Stimulated activated CD4-positive, alpha-beta T cell treated with anti-CD3 and anti-CD28 coated beads, Interleukin-12 subunit alpha, Interleukin-12 subunit beta, amount 100 ng/mL, for 24 hours (primary cell): ENCODE results near the gene C1QTNF8.

ENCODE experiments used
- DNase-seq, 2 experiments: peaks; one replicate each; pipeline ENCODE4 v3.0.0-alpha.2; 2020; ENCODE audit warnings: low read depth in 2 of 2

The C1QTNF8 gene

DNA sequence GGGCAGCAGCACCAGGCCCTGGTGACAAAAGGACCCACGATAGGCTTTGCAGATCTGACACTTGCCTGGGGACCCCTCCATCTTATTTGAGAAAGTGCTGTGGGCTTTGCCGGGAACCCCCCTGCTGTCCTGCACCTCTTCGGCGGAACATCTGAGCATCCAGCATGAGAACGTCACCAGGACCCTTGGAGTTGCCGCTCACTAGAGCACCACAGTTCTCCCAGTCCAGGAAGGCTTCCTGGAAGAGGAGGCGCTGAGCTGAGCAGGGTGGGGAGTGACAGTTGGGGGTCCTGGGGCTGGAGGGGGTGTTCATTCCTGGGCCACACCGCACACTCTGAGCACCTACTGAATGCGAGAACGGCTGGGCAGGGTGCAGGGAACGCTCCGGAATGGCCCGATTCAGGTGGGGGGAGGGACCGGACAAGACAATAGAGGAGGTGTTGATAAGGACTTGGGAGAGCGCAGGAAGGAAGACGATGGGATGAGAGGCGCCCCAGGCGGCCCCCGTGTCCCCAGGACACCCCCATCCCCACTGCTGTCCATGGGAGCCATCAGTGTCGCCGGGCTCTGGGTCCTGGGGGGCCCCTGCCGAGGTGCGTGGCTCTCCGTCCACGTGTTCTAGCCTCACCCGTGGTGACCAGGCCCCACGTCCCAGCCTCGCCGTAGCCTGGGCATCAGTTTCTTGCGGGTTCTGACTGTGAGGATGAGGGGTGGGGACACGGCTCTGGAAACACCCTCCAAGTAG, 32.1 kb upstream of the C1QTNF8 start:
- no peak for DNase-seq

DNA sequence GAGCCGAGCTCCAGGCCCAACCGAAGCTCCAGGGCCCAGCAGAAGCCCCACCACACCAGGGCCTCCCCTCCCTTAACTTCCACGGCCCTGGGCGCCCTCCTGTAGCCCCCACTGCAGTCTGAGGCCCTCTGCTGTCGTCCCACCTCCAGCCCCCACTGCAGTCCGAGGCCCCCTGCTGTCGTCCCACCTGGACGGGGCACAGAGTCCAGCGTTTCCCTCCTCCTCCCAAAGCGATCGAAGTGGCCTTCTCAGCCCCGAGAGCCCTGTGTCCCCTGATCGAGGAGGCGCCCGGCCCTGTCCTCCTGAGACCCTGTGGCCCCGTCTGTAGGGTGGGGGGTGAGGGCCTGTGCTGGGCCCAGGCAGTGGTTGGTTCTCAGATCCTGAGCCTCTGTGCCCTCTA, 31.1 kb upstream of the C1QTNF8 start:
- DNase-seq, result no peak

DNA sequence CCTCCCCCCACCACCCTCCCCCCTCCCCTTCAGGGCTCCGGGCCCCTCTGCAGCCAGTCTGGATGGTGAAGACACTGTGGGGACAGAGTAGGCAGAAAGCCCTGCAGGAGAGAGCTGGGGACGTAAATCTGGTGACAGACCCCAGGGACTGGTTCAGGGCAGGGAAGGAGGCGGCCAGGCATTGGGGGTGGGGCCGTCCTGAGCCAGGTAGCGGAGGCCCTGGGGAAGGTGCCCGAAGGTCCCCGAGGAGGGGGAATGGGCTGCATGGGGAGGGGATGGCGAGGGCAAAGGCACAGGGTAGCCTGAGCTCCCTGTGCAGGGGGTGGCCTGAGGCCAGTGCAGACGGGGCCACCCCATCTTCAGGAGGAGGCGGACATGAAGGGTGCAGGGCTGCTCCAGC, 30.5 kb upstream of the C1QTNF8 start:
- no peak for DNase-seq

DNA sequence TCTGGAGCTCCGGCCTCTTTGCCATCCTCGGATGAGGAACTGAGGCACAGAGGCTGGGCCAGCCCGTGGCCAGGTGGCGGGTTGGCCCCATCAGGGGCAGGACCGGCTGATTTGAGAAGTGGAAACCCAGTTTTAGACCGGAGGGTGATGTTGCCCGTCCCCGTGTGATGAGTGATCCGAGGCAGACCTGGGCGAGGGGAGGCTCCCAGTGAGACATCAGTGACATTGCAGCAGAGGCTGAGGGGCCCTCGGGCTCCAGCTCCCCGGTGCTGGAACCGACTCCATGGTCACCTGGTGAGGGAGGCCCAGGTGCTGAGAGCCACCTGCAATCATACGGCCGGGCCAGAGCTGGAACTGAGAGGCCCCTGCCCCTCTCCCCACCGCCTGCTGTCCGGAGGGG, 30.0 kb upstream of the C1QTNF8 start:
- DNase-seq, result no peak

DNA sequence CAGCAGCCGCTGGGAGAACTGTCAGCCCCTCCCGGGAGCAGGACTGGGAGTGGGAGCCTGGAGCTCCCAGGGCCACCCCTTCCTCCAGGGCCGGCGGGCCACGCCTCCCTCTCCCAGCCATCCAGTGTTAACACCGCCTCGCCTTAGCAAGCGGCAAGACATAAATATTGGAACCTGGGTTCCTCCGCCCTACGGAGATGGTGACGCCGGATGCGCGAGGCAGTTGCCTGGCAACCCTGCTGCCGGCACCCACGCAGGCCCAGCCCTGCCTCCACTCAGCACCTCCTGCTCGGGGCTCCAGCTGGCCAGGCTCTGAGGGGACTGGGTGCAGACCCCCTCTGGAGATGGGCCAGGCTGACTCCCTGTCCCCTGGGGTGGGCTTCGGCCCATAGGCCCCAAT, 29.4 kb upstream of the C1QTNF8 start:
- peak in 1 of 2 experiments; percentile 19 for DNase-seq

DNA sequence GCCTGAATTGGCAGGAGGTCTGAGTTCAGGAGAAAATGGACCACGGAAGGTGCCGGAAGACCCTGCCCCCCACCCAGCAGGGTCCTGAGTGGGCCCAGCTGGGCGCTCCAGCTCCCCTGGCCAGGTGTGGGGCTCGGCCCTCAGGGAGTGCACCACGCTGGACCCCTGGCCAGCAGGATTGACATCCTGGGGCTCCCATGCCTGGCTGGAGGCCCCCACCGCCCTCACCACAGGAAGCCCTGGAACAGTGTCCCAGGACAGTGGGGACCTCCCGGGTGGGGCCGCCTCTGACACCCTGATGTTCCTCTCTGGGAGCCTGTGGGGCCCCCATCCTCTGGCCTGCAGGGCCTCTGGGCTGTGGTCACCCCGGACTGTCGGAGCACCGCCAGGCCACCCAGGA, 28.8 kb upstream of the C1QTNF8 start:
- DNase-seq, result no peak

DNA sequence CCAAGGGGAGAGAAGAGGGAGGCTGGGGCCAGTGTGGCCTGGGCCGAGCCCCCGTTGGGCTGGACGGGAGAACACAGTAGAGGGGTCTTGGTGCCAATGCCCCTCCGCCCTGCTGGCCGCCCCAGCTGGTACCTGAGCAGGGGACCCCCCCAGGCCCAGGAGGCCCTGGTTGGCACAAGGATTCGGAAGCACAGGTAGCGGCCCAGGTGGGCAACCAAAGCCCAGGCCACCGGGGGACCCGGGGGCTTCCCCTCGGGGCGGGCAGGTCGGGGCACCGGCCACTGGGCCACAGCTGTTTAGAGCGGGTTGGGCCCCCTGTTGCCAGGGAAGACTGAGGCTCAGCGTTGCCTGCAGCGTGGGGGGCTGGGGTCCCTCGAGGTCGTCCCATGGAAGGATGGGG, 28.2 kb upstream of the C1QTNF8 start:
- DNase-seq, result no peak

DNA sequence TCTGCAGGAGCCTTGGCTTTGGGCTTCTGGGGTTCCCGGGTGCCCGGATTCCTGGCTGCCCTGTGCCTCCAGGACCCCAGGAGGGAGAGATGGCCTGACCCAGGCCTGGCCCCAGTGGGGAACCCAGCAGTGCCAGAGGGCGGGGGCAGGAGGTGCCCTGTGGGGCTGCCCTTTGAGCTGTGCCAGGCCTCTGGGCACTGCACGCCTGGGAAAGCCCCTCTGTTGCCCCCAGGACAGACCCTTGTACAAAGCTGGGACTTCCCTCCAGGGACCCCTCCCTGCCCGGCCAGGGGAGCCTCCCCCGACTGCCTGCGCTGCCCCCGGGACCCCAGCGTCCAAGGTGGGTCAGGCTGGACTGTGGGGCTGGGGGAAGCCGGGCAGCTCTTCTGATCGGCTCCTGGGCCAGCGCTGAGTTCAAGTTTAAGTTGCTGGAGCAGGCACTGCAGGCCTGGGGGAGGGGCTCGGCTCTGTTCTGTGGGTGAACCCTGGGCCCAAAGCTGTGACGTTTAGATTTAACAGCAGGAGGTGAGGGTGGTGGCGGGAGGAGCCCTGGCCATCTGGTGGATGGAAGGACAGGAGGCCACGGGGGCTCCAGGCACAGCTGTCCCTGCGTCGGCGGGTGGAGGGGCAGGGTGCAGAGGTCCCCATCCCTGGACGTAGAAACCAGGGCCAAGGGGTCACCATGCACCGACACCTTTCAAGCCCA, 27.6 kb upstream of the C1QTNF8 start:
- no peak for DNase-seq

DNA sequence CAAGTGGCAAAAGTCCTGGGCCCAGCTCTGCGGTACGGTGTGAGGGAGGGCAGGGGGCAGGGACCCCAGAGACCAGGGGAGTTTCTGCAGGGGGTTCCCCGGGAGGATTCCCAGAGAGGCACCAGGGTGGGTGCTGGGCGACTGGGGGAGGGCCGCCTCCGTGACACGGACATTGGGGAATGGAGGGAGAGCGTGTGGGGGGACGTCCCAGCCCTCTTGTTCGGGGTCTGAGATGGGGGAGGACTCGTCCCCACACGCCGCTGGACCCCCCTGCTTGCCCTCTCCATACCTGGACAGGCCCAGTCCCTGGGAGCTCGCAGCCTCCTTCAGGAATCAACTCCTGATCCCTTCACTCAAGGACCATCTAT, 26.3 kb upstream of the C1QTNF8 start:
- DNase-seq, result no peak

DNA sequence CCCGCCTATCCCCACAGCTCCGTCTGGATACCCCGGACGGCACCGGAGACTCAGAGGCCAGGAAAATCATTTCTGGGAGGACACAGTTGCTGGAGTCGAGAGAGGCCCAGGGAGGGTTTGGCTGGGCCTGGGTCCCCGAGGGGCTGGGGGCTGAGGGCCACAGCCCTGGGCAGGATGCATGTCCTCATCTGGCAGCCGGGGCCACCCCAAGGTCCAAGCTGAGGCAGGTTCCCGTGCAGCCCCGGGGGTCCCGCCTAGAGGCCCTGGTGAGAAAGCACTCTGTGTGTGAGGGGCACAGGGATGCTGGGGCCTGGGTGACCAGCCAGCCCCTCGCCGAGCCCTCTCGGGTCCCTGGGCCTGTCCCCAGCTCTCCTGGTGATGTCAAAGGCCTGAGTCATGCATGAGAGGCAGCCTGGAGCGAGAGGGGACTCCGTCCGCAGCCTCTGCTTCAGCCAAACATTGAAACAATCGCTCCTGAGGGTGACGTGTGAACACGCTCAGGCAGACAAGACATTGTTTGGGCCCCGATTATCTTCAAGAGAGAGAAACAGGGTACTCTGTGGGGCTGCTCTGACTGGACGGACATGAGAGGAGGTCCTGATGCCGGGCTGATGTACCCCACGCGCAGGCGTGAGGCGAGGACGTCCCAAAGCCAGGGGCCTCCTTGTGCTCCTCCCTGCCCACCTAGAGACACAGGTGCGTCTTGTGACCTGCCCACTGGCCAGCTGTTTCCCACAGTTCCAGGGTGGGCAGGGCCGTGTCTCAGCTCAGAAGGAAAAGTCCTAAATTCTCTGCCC, 25.8 kb upstream of the C1QTNF8 start:
- DNase-seq, result no peak

DNA sequence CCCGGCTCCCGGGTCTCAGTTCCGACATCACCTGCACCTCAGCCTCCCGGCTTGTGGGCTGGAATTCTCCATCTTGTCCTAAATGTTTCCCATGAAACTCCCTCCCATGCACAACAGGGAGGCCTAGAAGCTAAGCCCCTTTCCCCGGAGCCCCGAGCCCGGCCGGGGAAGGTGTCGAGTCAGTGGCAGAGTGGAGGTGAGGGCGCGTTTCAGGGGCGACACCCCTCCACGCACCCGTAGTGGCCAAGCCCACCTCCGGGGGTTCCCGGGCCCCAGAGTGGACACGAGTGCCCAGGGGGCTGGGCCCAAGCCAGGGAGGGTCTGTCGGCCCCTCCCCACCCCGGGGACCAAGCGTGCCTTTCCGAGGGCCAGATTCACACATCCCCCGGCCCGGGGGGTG, 25.0 kb upstream of the C1QTNF8 start:
- no peak for DNase-seq

DNA sequence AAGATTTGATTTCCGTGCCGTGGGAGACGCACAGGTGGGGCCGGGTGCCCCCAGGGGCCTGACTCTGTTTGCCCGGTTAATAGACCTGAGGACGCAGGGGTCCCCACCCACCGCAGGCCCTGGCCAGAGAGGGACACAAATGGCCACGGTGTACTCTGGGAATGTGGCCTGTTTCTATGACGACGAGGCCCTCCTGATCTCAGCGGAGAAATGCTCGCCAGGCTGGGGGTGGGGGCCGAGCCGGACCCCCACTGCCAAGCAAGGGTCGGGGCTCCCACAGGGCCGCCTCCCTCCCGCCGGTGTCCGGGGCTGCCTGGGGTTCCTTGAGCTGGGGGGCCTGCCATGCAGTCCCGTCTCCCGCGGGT, 24.5 kb upstream of the C1QTNF8 start:
- no peak for DNase-seq

DNA sequence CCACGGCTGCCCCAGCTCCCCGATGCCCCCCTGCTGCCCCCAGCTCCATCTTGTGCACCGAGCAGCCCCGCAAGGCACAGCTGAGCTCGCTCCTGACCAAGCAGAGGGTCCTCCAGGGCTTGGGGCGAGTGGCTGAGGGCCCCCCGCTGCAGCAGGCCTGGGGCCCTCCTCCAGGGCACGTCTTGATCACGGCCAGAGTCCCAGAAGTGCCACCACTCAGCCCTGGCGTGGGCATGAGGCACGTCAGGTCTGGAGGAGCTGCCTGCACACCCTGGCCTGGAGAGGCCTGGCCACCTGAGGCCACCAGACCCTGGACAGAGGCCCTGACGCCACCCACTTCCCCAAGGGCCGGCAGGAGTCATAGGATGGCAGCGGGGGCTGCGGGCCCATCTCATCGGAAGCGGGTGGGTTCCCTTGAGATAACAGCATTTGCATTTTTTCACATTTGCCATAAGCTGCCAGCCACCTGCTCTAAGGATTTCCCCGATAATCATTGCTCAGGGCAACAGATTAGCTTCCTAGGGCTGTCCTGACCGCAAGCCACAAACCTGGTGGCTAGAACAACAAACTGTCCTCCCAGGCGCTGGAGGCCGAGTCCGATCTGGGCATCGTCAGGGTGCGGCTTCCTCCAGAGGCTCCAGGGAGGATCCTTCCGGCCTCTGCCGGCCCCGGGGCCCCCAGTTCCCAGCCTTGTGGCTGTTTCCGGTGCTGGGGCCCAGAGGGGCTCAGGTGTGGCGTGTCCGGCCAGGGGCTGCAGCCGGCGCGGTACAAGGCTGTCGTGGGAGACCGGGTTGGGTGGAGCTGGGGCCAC, 23.9 kb upstream of the C1QTNF8 start:
- DNase-seq, result no peak

DNA sequence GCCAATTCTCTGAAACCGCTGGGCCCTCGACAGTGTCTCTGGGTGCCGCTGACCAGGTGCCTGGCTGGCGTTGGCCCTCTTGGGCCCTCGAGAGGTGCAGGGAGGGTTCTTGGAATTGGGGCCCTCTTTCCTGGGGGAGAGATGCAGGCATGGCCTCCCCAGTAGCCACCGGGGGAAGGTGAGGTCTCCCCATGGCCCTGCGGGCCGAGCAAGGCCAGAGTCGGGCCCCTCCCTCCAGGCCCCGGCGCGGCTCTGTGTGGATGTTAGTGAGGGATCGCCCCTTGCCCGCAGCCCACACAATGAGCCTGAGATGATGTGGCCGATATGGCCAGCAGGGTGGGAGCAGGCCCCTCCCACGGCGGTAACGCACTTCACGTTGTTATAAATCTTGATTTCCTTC, 23.1 kb upstream of the C1QTNF8 start:
- no peak for DNase-seq

DNA sequence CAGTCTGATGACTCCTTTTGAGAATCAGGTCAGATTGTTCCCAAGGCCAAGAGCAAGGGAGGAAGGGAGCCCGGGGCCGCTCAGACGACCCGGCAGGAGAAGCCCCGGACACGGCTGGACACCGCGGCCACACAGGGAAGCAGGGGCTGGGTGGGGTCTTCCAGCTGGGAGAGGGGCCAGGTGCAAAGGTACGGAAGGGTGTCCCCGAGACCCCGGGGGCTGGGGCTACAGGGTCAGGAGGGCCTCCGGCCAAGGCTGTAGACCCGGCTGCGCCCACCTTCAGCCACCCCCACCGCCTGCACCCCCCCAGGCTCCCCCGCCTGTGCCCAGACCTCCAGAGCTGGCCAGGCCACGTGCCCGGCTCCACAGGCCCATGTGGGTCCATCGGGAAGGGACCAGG, 21.9 kb upstream of the C1QTNF8 start:
- DNase-seq, result no peak

DNA sequence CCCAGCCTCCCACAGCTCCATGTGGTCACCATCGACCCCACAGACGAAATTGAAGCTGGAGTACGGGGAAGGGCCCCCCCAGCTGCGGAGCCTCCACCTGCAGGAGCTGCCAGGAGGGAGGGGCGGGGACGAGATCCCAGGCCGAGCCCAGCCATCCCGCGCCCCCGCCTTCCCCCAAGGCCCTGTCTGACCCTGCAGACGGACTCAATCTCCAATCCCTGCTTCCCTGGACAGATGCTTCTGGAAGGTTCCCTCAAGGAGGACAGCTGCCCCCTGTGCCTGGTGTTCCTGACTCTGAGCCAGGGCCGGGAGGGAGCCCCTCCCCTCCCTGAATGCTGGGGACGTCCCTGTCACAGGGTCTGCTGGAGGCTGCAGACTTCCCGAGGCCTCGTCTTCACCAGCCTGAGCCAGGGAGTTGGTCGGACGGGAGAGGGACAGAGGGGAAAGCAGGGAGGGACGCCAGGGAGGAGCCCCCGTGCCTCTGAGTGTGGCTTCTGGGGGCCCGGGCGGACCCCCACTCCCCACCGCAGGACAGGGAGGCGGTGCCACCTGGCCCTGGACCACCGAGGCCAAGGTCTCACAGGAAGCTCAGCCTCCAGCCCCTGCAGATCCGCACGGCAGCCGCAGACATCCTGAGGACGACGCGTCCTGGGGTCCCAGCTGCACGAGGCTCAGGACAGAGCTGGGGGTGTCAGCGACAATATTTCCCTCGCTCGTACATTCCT, 21.3 kb upstream of the C1QTNF8 start:
- no peak for DNase-seq

DNA sequence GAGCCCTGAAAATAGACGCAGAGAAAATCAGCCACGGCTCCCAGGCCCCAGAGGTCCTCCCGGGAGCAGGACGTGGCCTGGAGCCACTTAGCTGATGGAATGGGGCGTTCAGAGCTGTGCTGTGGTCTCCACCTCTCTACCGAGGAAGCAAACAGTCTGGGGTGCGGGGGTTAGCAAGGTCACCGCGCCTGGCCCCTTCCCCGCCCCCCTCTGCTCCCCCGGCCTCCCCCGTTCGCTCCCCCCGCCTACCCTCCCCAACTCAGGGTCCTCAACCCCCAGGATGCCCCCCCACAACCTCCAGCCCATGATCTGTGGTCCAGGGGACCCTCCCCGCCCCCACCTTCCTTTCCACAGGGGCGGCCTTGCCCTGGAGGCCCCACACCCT, 20.6 kb upstream of the C1QTNF8 start:
- no peak for DNase-seq

DNA sequence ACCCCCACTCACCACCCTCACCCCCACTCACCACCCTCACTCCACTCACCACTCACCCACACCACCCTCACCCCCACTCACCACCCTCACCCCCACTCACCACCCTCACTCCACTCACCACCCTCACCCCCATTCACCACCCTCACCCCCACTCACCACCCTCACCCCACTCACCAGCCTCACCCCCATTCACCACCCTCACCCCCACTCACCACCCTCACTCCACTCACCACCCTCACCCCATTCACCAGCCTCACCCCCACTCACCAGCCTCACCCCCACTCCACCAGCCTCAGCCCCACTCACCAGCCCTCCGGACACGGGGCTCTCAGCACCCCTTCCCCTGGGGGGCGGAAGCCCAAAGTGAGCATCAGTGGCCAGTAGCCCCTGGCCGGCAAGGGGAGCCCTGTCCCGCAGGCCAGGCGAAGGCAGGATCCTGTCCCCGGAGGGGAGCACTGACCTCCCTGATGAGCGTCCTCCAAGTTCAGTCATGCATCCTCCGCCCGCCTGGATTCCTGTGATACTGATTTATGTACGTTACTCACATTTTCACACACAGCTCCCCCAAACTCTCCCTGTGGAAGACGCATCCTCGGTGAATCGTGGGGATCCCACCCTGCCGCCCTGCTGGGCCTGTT, 18.0 kb upstream of the C1QTNF8 start:
- DNase-seq, result no peak

DNA sequence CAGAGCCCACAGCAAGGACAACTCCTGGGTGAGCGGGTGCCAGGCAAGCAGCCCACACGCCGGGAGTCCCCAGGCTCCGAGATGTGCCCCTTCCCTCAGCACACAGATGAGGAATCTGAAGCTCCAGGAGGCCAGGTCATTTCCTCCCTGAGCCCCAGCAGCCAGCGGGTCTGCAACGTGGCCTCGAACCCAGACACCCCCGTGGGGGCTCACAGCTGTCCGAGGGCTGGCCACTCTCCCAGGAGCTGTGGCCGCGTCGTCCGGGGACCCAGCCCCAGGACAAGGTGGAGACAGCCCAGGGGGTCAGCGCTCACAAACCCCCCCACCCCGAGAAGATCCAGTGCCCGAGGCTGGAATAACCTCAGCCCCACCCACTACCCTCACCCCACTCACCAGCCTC, 17.4 kb upstream of the C1QTNF8 start:
- DNase-seq, result no peak

DNA sequence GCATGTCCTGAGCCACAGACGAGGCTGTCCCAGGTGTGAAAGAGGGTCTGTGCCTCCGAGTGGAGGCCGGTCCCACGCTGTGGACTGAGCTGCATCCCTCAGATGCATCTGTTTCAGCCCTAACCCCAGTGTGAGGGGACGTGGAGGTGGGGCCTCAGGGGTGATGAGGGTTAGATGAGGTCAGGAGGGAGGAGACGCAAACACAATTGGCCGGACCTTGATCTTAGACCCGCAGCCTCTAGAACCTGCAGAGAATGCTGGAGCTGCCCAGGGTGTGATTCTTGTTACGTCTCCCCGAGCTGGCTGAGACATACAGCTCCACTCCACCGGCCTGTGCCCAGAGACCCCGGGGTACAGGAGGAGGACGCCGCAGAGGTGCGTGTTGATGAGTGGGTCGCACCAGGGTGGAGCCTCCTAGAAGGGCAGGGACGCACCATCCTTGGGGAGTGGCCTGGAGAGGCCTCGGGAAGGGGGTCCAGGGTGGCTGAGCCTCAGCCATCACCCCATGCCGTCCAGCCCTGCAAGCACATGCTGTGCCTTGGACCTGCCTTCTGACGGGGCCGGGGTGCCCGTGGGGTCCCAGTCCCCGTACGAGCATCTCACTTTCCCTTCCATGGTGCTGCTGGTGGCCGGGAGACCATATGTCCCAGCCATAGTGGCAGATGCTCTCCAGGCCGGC, 16.6 kb upstream of the C1QTNF8 start:
- DNase-seq, result no peak
